ENCODE measurements around the gene MBNL1. TPM values are rescaled to one million over a fixed set of nuclear protein-coding genes. Genes with fewer than 3 reads are reported as not detected.

MBNL1 gene
- total and polyA plus RNA-seq, 2 of the 13 experiments (the other 11 are each of a cell fraction or from before 2014, with no cell fraction given), result 27.1 to 55.4 TPM

DNA sequence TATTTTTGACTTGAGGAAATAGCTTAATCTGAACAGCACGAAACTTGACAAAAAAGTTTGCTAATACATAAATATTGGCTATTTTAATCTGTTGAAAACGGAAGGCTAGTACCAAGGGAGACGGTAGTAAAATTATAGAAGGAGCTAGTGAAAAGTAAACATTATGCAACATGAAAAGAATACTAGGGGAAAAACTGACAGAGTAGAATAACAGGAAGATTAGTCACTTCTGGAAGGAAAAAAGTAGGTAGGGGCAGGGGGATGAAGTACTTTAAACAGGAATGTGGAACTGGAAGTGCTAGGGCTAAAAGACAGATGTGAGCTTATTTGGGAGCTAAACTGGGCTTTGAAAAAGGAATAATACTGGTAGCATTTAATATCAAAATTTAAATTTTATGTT is 60.1 kb downstream of the MBNL1 start (continued):
- TF ChIP-seq EP300 (IDR thresholded peaks at IDR 0.05; ENCODE audit: low read depth in 2 of 2, low read length in 2 of 2) (peak in 1 of 2 experiments; percentile 76; a peak in 1 of 4 replicates), EP300 (CRISPR knock-in tag; IDR thresholded peaks at IDR 0.05; ENCODE audit: borderline replicate concordance) (no peak), MTF2 (CRISPR knock-in tag; IDR thresholded peaks at IDR 0.05; ENCODE audit: borderline replicate concordance) (no peak), DR1 (CRISPR knock-in tag; IDR thresholded peaks at IDR 0.05) (no peak), CBFB (CRISPR knock-in tag; IDR thresholded peaks at IDR 0.05) (no peak), KDM4B (CRISPR knock-in tag; IDR thresholded peaks at IDR 0.05) (no peak), ZNF839 (CRISPR knock-in tag; IDR thresholded peaks at IDR 0.05; ENCODE audit: borderline replicate concordance) (no peak), HOMEZ (CRISPR knock-in tag; IDR thresholded peaks at IDR 0.05; ENCODE audit: low read depth) (peak; percentile 96), ZSCAN22 (CRISPR knock-in tag; IDR thresholded peaks at IDR 0.05) (no peak), ZSCAN9 (CRISPR knock-in tag; IDR thresholded peaks at IDR 0.05; ENCODE audit: borderline replicate concordance) (no peak), HMGXB3 (CRISPR knock-in tag; IDR thresholded peaks at IDR 0.05; ENCODE audit: borderline replicate concordance) (no peak), ZBTB7B (CRISPR knock-in tag; IDR thresholded peaks at IDR 0.05) (no peak), ZNF101 (CRISPR knock-in tag; IDR thresholded peaks at IDR 0.05; ENCODE audit: borderline replicate concordance, low read depth) (no peak), JUND (CRISPR knock-in tag; IDR thresholded peaks at IDR 0.05) (no peak), MAFK (conservative IDR thresholded peaks at IDR 0.05 in 1 of 2, IDR thresholded peaks at IDR 0.05 in 1 of 2; ENCODE audit: low read length in 2 of 2) (no peak), ELF3 (CRISPR knock-in tag; IDR thresholded peaks at IDR 0.05) (peak; percentile 81), PAX8 (CRISPR knock-in tag; IDR thresholded peaks at IDR 0.05; ENCODE audit: borderline replicate concordance) (no peak), RNF2 (conservative IDR thresholded peaks at IDR 0.05; ENCODE audit: low read depth) (no peak), ZNF619 (CRISPR knock-in tag; IDR thresholded peaks at IDR 0.05) (no peak), TERF1 (CRISPR knock-in tag; IDR thresholded peaks at IDR 0.05) (no peak), HMGA1 (CRISPR knock-in tag; conservative IDR thresholded peaks at IDR 0.05) (no peak)
- TF ChIP-seq, protein P1, sequence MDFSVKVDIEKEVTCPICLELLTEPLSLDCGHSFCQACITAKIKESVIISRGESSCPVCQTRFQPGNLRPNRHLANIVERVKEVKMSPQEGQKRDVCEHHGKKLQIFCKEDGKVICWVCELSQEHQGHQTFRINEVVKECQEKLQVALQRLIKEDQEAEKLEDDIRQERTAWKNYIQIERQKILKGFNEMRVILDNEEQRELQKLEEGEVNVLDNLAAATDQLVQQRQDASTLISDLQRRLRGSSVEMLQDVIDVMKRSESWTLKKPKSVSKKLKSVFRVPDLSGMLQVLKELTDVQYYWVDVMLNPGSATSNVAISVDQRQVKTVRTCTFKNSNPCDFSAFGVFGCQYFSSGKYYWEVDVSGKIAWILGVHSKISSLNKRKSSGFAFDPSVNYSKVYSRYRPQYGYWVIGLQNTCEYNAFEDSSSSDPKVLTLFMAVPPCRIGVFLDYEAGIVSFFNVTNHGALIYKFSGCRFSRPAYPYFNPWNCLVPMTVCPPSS (IDR thresholded peaks at IDR 0.05), result no peak
- TF ChIP-seq, protein P2, sequence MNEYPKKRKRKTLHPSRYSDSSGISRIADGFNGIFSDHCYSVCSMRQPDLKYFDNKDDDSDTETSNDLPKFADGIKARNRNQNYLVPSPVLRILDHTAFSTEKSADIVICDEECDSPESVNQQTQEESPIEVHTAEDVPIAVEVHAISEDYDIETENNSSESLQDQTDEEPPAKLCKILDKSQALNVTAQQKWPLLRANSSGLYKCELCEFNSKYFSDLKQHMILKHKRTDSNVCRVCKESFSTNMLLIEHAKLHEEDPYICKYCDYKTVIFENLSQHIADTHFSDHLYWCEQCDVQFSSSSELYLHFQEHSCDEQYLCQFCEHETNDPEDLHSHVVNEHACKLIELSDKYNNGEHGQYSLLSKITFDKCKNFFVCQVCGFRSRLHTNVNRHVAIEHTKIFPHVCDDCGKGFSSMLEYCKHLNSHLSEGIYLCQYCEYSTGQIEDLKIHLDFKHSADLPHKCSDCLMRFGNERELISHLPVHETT (CRISPR knock-in tag; conservative IDR thresholded peaks at IDR 0.05), result no peak
